Measurements from ENCODE around the gene UVRAG.
"Not testable (repeated sequence)": the region's sequence is repeated elsewhere in the genome, so short reads cannot be mapped to it uniquely, and the experiment has no call there.

The UVRAG gene

GRCh38 chr11:76081084-76081483 is 266.1 kb downstream of the UVRAG start:
- DNase-seq, result not testable (repeated sequence)

DNA sequence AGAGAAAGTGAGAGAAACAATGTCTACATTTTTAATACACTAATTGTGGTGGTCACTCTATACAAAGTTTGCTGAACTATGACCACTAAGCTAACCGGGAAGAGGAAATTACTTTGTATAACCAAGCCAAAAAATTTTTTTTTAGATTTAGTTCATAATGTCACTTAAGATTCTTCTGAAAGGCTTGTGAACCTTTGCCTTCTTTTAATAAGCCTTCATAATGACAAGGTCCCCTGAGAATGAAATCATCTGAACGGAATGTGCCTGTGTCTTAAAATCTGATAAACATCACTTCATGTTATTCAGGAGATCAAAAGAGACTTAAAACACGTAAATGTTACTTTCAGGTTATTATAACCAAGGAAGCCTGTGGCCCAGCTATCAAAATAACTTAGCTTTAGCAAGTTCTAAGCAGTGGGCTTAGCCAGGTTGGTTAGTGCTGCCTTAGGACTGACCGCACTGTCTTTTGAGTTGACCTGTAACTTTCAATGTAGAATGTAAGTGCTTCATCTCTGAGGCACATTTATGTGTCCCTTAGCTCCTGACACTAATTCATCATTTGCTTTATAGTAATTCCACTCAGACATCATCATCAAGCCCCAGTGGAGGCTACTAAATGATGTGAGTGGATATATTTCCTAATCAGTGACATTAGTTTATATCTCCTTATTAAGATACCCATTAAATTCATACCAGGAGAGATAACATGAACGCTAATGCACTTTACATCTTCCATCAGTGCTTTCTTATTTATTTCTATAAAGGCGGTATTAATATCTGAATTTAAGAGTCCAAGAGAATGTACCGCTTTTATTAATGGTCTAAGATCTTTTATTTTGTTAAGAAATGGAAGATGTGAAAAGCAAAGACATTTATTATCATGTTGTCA is 268.8 kb downstream of the UVRAG start:
- no peak for DNase-seq

DNA sequence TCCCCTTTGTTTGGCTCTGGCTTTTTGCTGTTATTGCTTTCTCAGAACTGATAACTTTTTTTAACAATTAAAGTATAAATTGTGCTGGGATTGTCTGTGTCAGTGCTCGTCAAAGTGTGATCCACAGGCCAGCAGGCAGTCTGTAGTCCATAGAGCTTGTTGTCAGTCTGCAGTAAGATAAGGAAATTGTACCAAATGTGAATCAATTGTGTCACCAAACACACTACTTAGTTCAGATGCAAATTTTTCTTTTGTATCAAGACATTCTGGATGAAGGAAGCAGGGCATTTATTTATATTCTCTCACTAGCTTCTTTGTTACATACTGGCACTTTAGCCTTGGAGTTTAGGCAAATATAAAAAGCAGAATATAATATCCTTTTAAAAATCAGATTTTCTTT is 270.3 kb downstream of the UVRAG start:
- no peak for DNase-seq

- no peak for DNase-seq
Measured at GRCh38 chr11:76086743-76087635, 272.0 kb downstream of the UVRAG start.

DNA sequence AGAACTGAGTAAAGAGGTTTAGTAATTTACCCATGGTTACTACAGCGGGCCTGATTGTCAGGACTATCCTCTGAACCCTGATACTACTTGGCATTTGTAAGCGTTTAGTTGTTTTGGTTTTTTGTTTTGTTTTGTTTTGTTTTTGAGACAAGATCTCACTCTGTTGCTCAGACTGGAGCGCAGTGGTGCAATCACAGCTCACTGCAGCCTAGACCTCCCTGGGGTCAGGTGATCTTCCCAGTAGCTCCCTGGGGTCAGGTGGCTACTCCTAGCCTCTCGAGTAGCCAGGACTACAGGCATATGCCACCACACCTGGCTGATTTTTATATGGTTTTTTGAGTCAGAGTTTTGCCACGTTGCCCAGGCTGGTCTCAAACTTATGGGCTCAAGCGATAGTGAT is 272.7 kb downstream of the UVRAG start:
- no peak for DNase-seq

- DNase-seq, result no peak
Measured at GRCh38 chr11:76088511-76088910, 273.5 kb downstream of the UVRAG start.

DNA sequence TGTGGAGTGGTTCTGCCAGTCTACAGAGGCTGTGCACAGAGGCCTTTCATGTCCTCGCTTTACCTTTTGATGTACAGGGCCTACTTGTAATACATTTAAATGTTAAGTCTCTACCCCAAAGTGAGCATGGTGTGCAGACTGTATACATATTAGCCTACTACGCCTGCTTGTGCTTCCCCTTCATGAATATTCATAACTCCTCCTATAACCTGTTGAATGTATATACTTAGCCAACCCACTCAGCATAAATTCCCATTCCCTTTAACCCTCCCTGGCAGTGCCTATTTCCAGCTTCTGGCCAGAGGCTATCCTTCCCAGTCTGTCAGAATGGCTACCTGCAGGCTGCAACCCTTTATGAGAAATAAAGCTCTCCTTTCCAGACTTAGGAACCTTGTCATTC is 275.2 kb downstream of the UVRAG start:
- no peak for DNase-seq

GRCh38 chr11:76090821-76091220 is 275.8 kb downstream of the UVRAG start:
- no peak for DNase-seq

DNA sequence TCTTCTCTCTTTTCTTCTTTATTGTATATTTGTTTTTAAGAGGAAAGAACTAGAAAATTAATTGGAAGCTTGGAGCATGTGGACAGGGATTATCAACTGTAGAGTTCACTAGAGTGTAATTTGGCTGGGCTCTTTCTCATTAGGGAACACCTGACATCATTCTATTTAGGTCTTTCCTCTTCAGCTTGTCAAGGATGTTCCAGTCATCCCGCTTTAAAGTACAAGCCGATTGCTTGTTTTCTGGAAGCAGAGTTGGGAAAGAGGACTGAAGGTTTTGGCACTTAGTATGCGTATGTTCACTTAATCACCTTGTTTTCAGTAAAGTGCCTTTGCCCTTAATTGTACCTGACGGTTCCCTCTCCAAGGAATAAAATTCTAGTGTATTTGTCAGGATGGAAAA is 279.7 kb downstream of the UVRAG start:
- no peak for DNase-seq

GRCh38 chr11:76095891-76096290 is 280.9 kb downstream of the UVRAG start:
- DNase-seq, result no peak

DNA sequence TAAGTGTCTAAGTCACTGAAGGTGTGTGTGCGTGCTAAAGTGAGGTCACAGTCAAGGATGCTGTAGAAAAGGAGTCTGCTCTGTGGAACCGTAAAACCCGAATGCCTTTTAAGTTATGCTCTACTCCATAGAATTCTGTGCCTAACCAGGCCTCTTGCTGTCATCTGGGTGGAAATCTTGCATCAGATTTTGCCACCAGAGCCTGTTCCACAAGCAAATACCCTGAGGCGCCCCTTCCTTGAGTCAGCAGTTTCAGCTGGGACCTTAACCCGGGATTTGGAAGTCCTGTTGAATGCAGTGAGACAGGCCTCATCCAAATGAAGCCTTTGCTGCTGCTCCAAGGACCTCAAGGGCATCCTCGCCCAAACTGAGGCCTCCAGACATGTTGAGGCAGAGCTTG is 281.5 kb downstream of the UVRAG start:
- no peak for DNase-seq

- DNase-seq, result no peak
Measured at GRCh38 chr11:76102802-76103201, 287.8 kb downstream of the UVRAG start.

DNA sequence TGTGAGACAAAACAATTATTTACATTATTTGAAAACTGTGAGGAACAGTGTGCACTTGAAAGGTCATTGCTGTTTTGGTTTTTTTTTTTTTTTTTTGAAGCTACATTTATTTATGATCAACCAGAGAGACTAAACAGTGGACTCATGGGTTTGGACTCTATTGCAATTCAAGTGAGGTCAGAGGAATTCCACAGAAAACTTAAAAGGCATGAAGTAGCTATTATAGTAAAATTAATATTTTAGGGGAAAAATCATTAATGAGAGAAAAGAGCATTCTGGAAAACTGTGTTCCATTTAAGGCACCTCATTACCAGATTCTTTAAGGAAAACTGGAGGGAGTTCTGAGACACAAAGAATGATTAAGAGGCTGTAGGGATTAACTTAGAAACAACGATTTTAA is 288.4 kb downstream of the UVRAG start:
- DNase-seq, result no peak

DNA sequence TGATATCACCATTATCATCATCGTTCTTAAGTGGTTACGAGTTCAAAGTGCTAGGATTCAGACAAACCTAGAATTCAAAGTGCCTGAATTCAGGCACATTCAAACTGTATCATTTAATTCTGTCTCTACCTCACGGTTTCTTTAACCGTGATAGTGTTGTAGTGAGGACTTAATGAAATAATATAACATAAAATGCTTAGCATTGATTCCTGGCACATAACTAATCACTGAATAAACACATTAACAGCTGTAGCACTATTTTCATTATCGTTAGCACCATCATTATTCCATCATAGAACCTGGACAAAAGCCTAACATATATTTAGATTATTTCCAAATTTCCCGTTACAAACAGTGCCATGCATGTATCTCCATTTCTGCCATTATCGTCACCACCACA is 289.3 kb downstream of the UVRAG start:
- no peak for DNase-seq

DNA sequence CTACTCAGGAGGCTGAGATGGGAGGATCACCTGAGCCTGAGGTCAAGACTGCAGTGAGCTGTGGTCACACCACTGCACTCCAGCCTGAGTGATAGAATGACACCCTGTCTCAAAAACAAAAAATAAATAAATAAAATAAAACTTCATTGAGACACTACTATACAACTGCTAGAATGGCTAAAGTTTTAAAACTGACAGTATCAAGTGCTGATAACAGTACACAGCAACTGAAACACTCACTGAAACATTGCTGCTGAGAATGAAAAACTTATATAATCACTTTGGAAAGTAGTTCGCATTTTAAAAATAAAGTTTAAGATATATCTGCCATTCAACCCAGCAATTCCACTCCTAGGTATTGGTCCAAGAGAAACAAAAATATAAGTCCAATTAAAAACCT is 290.6 kb downstream of the UVRAG start:
- no peak for DNase-seq

- DNase-seq, result no peak
Measured at GRCh38 chr11:76107971-76108370, 293.0 kb downstream of the UVRAG start.

DNA sequence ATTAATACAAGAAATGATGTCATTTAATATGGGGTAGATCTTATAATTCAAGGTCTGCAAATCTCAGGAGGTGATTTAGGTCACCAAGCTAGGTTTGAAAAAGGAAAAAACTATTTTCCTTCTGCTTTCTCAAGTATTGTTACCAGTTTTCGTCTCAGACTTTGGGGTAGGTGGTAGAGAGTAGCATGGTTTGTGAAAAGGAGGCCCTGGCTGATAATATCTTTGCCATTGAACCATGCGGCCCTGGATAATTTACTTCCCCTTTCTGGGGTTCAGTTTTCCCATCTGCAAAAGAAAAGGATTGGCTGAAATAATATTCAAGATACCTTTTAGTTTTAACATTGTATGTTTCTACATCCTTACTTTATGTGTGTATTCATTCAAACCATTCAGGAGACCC is 299.2 kb downstream of the UVRAG start:
- no peak for DNase-seq

GRCh38 chr11:76115555-76115954 is 300.5 kb downstream of the UVRAG start:
- DNase-seq, result no peak

- DNase-seq, result no peak
Measured at GRCh38 chr11:76119032-76119431, 304.0 kb downstream of the UVRAG start.

- no peak for DNase-seq
Measured at GRCh38 chr11:76119779-76120178, 304.8 kb downstream of the UVRAG start.

DNA sequence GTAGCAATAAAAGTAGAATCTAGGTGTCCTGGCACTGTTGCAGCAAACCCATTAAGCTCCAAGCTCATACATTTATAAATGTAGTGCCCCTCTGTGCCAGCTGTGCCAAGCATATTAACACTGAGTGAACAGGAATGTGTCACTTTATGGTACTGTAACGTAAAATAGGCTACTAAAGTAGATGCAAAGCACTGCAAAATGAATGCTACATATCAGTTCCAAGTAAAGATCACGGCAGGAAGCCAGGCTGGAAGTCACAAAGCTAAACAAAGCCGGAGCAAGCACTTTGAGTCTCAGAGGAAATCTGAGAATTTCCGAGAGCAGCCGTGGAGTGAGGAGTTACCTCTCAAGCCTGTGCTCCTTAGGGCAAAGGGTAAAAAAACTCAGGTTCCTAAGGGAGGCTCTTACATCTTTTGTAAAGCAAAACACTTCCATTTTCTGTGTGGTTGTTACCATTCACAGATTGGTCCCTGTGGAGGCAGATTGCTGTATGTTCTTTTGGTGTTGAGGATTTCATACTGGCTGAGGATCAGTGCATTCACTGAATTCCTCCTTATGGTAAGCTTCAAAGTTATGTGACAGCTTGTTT is 305.6 kb downstream of the UVRAG start:
- DNase-seq, result no peak

DNA sequence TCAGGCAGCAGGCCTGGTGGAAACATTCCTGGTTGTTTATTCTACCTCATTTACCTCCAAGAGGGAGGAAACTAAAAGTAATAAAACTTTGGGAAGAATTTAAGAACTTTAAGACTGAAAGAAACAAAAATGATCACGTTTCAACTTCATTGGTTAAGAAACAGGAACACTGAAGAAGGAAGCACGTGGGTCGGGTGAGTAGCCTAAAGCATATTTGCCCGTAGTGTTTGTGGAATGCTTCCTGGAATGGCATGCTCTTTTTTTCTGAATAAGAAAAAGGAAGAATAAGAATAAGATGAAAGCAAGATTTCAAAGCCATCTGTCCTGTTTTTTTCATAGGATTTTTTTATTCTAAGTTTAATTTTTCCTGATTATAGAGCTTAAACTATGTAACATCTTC is 308.2 kb downstream of the UVRAG start:
- no peak for DNase-seq
